ENCODE results near the gene MAPK11. TPM values are rescaled to one million over a fixed set of nuclear protein-coding genes. Genes with fewer than 3 reads are reported as not detected.

Gene MAPK11
- total and polyA plus RNA-seq, 9 of the 15 experiments (the other 6 are each of a cell fraction or from before 2014, with no cell fraction given): 0.06 to 14.6 (median 5.3) TPM

- TF ChIP-seq POLR3G (IDR thresholded peaks at IDR 0.05; ENCODE audit: extremely low read depth, insufficient read length, insufficient replicate concordance) (no peak), NR2C2 (CRISPR knock-in tag; IDR thresholded peaks at IDR 0.05) (no peak), NR2C2 (tag; IDR thresholded peaks at IDR 0.05) (peak; percentile 29; the same call in 1 of the 2 replicates), TBL1XR1 (IDR thresholded peaks at IDR 0.05; ENCODE audit: low read length in 2 of 2) (no peak), ZNF79 (CRISPR knock-in tag; IDR thresholded peaks at IDR 0.05; ENCODE audit: low read depth) (no peak), MTF1 (CRISPR knock-in tag; IDR thresholded peaks at IDR 0.05; ENCODE audit: borderline replicate concordance) (no peak), SMARCA4 (IDR thresholded peaks at IDR 0.05) (peak; percentile 74), USF2 (CRISPR knock-in tag; IDR thresholded peaks at IDR 0.05) (no peak), CCNT2 (IDR thresholded peaks at IDR 0.05; ENCODE audit: borderline replicate concordance, extremely low read depth, insufficient read length, low read depth, low read length) (no peak), ATF7 (IDR thresholded peaks at IDR 0.05) (peak; percentile 29; the same call in 1 of the 2 replicates), ZNF766 (CRISPR knock-in tag; conservative IDR thresholded peaks at IDR 0.05) (no peak), CREBBP (IDR thresholded peaks at IDR 0.05; ENCODE audit: low read depth, low read length) (no peak), FOXK1 (CRISPR knock-in tag; IDR thresholded peaks at IDR 0.05; ENCODE audit: borderline replicate concordance) (no peak), MEF2D (tag; conservative IDR thresholded peaks at IDR 0.05; ENCODE audit: low read depth) (no peak), SNRNP70 (optimal IDR thresholded peaks at IDR 0.05; ENCODE audit: low read depth, low read length) (no peak), ZNF76 (CRISPR knock-in tag; IDR thresholded peaks at IDR 0.05; ENCODE audit: borderline replicate concordance) (no peak), ARID3A (IDR thresholded peaks at IDR 0.05; ENCODE audit: borderline replicate concordance, low read depth, low read length) (no peak), MYC (IDR thresholded peaks at IDR 0.05; ENCODE audit: low read depth, low read length) (0 out of 2 replicates have a peak, but pooled peaks have one; percentile 16), MYC (CRISPR knock-in tag; IDR thresholded peaks at IDR 0.05; ENCODE audit: borderline replicate concordance, low read depth) (no peak), OTX1 (CRISPR knock-in tag; IDR thresholded peaks at IDR 0.05) (no peak), FIP1L1 (IDR thresholded peaks at IDR 0.05; ENCODE audit: low read depth, low read length, poor library complexity, severe bottlenecking) (no peak), CBX3 (IDR thresholded peaks at IDR 0.05; ENCODE audit: borderline replicate concordance in 1 of 2, low read length in 2 of 2) (no peak), FOXM1 (IDR thresholded peaks at IDR 0.05; ENCODE audit: low read depth) (no peak), FOXM1 (CRISPR knock-in tag; IDR thresholded peaks at IDR 0.05; ENCODE audit: low read depth) (no peak), NFE2 (IDR thresholded peaks at IDR 0.05; ENCODE audit: low read depth) (no peak), ARNT (IDR thresholded peaks at IDR 0.05) (no peak), HMG20A (CRISPR knock-in tag; conservative IDR thresholded peaks at IDR 0.05) (no peak), CGGBP1 (CRISPR knock-in tag; IDR thresholded peaks at IDR 0.05) (no peak), MAFG (tag; conservative IDR thresholded peaks at IDR 0.05) (no peak)
Measured at GRCh38 chr22:50318698-50319411, 48.7 kb upstream of the MAPK11 start (continued).

Data from K562 (cell line).